DLD1 (cell line): Measurements from ENCODE around the gene ZFP92.

ENCODE experiments used
- in situ Hi-C: cut with HindIII; loops from 2 replicates; pipeline ENCODE4 v1.10.0; 2017; ENCODE audit warnings: low sequenced_read_pairs

ZFP92 gene

GRCh38 chrX:153407736-153408135 is 3.5 kb upstream of the ZFP92 start:
- in situ Hi-C loops = no loop called here

- in situ Hi-C loops = no loop called here
These were observed 3.0 kb upstream of the ZFP92 start for GRCh38 chrX:153408221-153408721.

- in situ Hi-C loops = no loop called here
These were observed 2.4 kb upstream of the ZFP92 start for GRCh38 chrX:153408871-153409351.

- in situ Hi-C loops = no loop called here
These were observed 1.7 kb upstream of the ZFP92 start for GRCh38 chrX:153409414-153410101.

- in situ Hi-C loops = no loop called here
These were observed 899 bp upstream of the ZFP92 start for GRCh38 chrX:153410373-153410772.

GRCh38 chrX:153410888-153411254 is 401 bp upstream of the ZFP92 start:
- in situ Hi-C loops = no loop called here

GRCh38 chrX:153411988-153412574 is 809 bp downstream of the ZFP92 start:
- in situ Hi-C loops = no loop called here

GRCh38 chrX:153412746-153413720 is 1.8 kb downstream of the ZFP92 start:
- in situ Hi-C loops = no loop called here

GRCh38 chrX:153413731-153414130 is 2.5 kb downstream of the ZFP92 start:
- in situ Hi-C loops = no loop called here

- in situ Hi-C loops = no loop called here
These were observed 3.7 kb downstream of the ZFP92 start for GRCh38 chrX:153414856-153415510.

- in situ Hi-C loops = no loop called here
These were observed 5.6 kb downstream of the ZFP92 start for GRCh38 chrX:153416781-153417450.

GRCh38 chrX:153417637-153418036 is 6.4 kb downstream of the ZFP92 start:
- in situ Hi-C loops = no loop called here

GRCh38 chrX:153420851-153421599 is 9.8 kb downstream of the ZFP92 start:
- in situ Hi-C loops = no loop called here

GRCh38 chrX:153421856-153422255 is 10.6 kb downstream of the ZFP92 start:
- in situ Hi-C loops = no loop called here

- in situ Hi-C loops = no loop called here
These were observed 12.4 kb downstream of the ZFP92 start for GRCh38 chrX:153423652-153424051.

- in situ Hi-C loops = no loop called here
These were observed 14.9 kb downstream of the ZFP92 start for GRCh38 chrX:153426204-153426603.

GRCh38 chrX:153430796-153431195 is 19.5 kb downstream of the ZFP92 start:
- in situ Hi-C loops = no loop called here

- in situ Hi-C loops = no loop called here
These were observed 21.9 kb downstream of the ZFP92 start for GRCh38 chrX:153433161-153433680.

GRCh38 chrX:153433781-153434285 is 22.6 kb downstream of the ZFP92 start:
- in situ Hi-C loops = no loop called here
